ENCODE data around the gene GPX3.

GPX3 gene

GRCh38 chr5:151077967-151078366 lies 57.6 kb downstream of the GPX3 start:
- peaks cover 40% of the 10 kb centered on the region for H3K4me1 ChIP-seq (ENCODE audit: control insufficient read depth, insufficient read depth, low read length)
- no peaks in the 10 kb centered on the region for H3K9me3 ChIP-seq (ENCODE audit: control insufficient read depth, low read length)
- H3K9ac ChIP-seq (ENCODE audit: low read length) = no peak overlapping the region
- no peaks in the 10 kb centered on the region for H3K36me3 ChIP-seq (ENCODE audit: control insufficient read depth, insufficient read depth, low read length)
- no peaks in the 10 kb centered on the region for H3K27me3 ChIP-seq (ENCODE audit: control insufficient read depth, insufficient read depth, low read length)
- H3K4me3 ChIP-seq (ENCODE audit: low read length) = no peak overlapping the region
